Stimulated activated CD4-positive, alpha-beta T cell treated with anti-CD3 and anti-CD28 coated beads, Interleukin-1b, Interleukin-23, amount 100 ng/mL, for 24 hours (primary cell): ENCODE results near the gene RTL5.

Source experiments
- DNase-seq, 4 experiments: peaks; one replicate each; pipeline ENCODE4 v3.0.0-alpha.2; 2020; ENCODE audit warnings: low read depth in 4 of 4, low spot score in 1 of 4

The RTL5 gene

DNA sequence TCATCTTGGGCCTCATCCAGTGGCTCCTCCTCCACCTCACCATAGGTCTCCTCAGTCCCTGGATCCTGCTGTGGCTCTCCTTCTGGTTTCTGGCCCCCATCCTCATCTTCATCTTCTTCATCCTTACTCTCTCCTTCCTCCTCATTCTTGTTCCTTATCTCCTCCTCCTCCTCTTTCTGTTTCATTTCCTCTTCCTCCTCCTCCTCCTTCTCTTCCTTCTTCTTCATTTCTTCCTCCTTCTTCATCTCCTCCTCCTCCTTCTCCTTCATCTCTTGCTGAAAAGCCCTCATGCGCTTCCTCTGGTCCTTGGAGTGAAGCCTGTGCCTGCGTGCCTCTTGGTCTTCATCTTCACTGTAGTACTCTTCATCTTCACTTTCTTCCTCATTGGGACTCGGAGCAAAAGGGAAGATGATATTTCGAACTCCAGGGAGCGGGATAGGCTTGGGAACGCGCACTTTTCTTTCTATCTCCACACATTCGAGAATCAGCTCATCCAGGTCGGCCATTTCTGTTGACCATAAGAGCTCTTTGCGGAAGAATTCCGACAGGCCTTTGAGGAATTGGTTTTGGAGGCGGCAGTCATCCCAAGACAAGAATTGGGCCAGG is 1.5 kb downstream of the RTL5 start:
- no peak for DNase-seq

GRCh38 chrX:72129661-72130060 is 2.1 kb downstream of the RTL5 start:
- no peak for DNase-seq

GRCh38 chrX:72128881-72129280 is 2.8 kb downstream of the RTL5 start:
- DNase-seq = peak in 1 of 4 experiments; percentile 14

DNA sequence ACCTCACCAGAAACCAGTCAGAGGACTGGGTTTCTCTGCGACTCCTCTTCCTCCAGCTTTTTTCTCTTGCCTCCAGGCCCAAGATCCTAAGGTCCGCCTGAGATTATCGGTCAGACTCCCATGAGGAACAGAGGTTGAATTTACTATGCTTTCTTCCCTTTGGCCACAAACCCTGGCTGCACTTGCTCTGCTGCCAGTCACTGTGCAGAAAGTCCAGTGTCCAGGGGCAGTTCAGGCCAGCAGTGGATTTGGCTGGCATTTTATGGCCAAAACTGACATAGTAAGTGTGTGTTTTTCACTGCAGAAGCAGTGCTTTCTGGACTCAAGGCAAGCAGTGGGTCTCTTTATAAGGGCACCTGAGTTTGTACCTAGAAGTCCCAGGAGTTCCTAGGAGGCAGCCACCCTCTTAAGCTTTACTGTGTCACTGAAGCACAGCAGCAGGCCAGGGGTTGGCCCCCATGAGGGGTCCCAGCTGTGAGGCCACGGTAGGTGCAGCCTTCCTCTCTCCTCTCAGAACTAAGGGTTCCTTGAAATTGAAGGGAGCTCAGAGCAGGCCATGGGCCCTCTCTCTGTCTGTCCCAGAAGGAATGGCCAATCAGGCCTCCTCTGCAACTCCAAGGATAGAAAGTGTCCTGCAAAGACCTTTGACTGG is 3.4 kb downstream of the RTL5 start:
- no peak for DNase-seq

DNA sequence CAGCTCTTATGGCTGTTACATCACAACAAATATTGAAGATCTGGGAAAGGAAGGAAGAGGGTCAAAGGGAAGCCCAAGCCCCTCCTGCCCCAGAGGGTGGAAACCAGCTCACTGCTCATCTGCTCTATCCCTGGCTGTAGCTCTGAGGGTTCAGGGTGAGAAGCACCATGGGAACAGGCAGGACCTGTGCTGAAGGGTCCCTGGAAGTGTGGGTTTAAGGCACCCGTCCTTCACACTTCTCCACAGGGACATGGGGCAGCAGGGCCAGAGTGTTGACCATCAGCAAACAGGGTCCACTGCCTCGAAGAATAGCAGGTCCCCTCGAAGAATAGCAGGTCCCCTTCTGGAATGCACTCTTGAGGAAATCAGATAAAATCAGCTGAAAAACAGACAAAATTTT is 4.4 kb downstream of the RTL5 start:
- no peak for DNase-seq

DNA sequence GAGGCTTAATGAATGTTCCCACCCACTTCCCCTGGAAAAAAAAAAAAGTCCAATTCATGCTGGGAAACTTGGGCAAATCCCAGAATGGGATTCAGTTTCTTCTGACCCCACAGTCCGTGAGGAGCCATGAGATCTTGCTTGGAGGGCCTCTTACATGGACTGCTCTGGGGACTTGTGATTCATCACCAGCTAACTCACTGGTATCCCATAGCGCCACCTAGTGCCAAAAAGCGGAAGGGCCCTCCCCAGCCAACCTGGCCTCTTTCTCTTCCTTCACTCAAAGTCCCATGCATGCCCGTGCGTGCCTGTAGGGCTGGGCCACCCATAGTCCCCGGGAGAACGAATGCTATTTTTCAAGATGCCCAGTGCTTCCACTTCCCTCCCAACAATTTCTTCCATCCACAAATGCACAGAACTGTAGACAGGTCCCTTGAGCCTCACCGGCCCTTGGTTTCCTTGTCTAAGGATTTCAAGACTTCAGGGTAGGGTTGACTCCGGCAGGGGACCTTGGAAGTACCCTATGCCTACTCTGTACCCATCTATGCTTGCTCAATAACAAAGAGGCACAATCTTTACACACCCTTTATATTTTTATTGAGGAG is 5.1 kb downstream of the RTL5 start:
- DNase-seq = peak; percentile 61 to 85 (median 66)

GRCh38 chrX:72126048-72126415 is 5.7 kb downstream of the RTL5 start:
- no peak for DNase-seq

GRCh38 chrX:72125331-72126047 is 6.2 kb downstream of the RTL5 start:
- DNase-seq = no peak

- DNase-seq = no peak
These were observed 7.0 kb downstream of the RTL5 start for GRCh38 chrX:72124540-72125201.

DNA sequence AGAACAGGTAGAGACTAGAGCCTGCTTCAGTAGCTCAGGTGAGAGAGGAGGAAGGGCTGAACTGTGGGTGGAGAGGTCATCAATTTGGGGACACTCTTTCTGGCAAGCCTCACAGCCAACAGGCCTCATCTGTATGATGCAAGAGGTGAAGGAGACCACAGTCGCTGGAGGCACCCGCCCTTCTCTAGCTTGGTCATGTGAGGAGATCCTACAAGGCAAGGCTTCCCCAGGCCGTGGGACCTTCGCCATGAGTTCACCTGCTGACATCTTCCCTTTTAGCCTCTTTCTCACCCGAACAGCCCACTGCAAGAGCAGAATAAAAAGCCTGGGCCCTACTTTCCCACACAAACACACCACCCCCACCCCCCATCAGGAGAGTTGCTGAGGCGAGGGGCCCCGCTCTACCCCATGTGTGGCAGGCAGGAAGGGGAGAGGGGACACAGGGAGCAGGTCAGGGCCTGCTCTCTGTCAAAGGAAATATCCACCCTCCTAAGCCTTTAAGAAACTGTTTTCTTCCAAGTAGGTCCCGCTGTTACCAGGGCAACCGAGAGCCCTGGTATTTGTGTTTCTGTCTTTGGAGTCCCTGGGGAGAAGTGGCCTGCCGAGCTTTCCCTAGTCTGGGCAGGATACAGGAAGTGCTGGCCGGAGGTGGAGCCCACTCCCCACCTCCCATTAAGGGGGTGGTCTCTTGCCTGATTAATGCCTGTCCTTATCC is 8.1 kb downstream of the RTL5 start:
- no peak for DNase-seq

- DNase-seq = no peak
These were observed 8.9 kb downstream of the RTL5 start for GRCh38 chrX:72122621-72123337.

DNA sequence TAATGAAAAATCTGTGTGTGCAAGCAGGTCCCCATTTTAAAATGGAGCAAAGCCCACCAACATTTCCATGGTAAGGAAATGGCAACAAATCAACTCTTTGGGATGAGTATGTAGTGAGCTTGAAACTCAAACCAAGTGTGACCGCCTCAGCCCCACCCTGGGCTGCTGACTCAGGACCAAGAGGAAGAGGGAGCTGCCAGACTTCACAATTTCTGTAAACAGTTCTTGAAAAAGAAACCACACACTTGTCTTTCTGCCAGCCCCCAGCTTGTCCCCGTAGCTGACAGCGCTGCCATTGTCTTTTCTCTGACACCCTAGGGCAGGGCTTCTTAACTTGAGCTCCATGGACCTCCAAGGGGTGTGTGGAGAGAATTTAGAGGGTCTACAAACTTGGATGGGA is 10.3 kb downstream of the RTL5 start:
- DNase-seq = no peak

DNA sequence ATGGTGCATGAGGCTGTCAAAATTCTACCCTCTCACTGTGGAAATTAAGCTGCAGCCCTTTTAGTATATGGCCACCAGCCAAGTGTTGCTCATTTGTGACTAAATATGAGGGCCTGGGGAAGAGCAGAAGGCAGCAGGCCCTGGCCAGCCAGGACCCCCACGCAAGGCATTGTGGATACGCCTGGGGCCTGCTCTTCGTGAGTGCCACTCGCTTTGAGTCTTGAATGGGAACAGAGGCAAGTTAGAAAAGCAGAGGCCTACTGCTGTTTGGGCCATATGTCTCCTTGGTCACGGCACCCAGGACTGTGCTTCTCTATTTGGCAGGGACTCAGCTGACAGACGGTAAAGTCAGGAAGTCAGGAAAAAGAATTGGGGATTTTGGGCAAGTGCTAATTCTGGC is 10.9 kb downstream of the RTL5 start:
- no peak for DNase-seq

- no peak for DNase-seq
These were observed 14.0 kb downstream of the RTL5 start for GRCh38 chrX:72117636-72118210.

GRCh38 chrX:72115380-72115779 is 16.3 kb downstream of the RTL5 start:
- DNase-seq = no peak

DNA sequence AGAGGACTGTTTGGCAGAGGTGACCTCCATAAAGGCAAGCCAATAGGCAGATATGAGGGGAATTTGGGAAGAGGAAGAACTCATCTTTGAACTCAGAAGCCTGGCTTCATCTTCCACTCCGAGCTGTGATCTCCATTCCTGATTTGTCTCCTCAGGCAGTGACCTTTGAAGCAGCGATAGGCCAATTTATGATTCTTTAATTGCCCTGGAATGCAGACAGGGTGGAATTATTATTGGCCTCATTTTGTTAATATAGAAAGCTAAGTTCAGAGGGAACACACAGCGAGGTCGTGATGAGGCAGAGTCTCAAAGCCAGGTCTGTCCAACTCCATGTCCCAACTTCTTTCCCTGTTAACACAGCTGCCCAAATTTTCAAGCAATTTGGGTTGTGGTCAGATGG is 16.9 kb downstream of the RTL5 start:
- no peak for DNase-seq

DNA sequence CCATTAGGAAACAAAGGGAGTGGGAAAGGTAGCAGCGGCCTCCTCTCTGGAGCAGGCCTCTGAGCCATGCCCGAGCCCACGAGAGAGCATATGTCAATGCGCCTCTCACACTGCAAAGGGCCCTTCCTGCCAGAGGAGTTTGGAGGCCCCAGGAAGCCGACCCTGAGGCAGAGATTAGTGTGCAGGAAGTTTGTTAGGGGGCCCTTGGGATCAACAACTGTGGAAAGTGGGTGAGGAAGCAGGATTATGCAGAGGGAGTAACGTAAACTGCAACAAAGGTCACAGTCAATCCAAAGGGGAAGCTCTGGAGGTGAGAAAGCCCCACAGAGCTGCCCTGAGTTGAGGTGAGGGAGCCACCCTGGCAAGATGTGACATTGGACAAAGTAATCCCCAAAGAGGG is 17.4 kb downstream of the RTL5 start:
- DNase-seq = no peak

- DNase-seq = no peak
These were observed 18.3 kb downstream of the RTL5 start for GRCh38 chrX:72113461-72113860.

GRCh38 chrX:72110876-72111708 is 20.6 kb downstream of the RTL5 start:
- no peak for DNase-seq
